K562 (cell line): ENCODE data around the gene AFF3. TPM values are rescaled to one million over a fixed set of nuclear protein-coding genes. Genes with fewer than 3 reads are reported as not detected.

ENCODE experiments used
- ATAC-seq: fragments of 200-7000 bp; cut with Tn5 transposase; 3 replicates; pipeline ENCODE4 v1.9.1; 2020; ENCODE audit warnings: moderate library complexity
- BruUV-seq: library from RNA; stranded (reverse); fragments of 400-500 nt; replicated peaks from 2 replicates; lab custom pipeline; 2021; lab: Mats Ljungman, UMichigan
- CTCF ChIA-PET: fragments of 300-600 bp; formaldehyde crosslinking; extraction: SDS; loops from one replicate; lab custom pipeline; 2021; ENCODE audit warnings: low intra/inter-chr PET ratio; lab: Yijun Ruan, JAX
- POLR2A ChIA-PET: fragments of 300-600, 350-650 bp; sonication (Branson Sonifier 250); formaldehyde crosslinking; extraction: SDS; loops from one replicate; lab custom pipeline; 2021; ENCODE audit warnings: antibody characterized with exemption, inconsistent platforms; lab: Yijun Ruan, JAX
- DNase-seq, 4 experiments: peaks; one replicate each; pipeline versions ENCODE4 v3.0.0 to v3.0.0-alpha.2; 2011 to 2018; ENCODE audit warnings: low spot score in 3 of 4, mixed read lengths in 3 of 4; ENCODE audit errors: extremely low read depth in 1 of 4
- FAIRE-seq: peaks from 2 replicates; lab custom pipeline; 2011; peaks lifted over from hg19 to GRCh38; lab: Jason Lieb, UNC
- H2AFZ ChIP-seq: 2 replicates; pipeline ENCODE4 v1.6.0; 2011; ENCODE audit warnings: low read depth, low read length, control low read depth, inconsistent platforms
- H3K27ac ChIP-seq: fragments of 200-600 bp; 3 replicates; pipeline ENCODE4 v1.8.0; 2011; ENCODE audit warnings: low read depth, mild to moderate bottlenecking, control low read depth, inconsistent platforms, low read length, moderate library complexity, mixed read lengths; ENCODE audit errors: extremely low read depth
- H3K27me3 ChIP-seq, 2 experiments: fragments of 300-600 bp in 1 of 2; 2 replicates in 1 of 2; 3 replicates in 1 of 2; pipeline versions ENCODE4 v1.6.0 to v1.8.0; 2011; ENCODE audit warnings: inconsistent platforms in 2 of 2, low read length in 2 of 2, mild to moderate bottlenecking in 1 of 2, mixed read lengths in 1 of 2, moderate library complexity in 1 of 2; ENCODE audit not compliant: control insufficient read depth in 2 of 2, insufficient read depth in 2 of 2
- H3K36me3 ChIP-seq: fragments of 300-600 bp; 3 replicates; pipeline ENCODE4 v1.8.0; 2011; ENCODE audit warnings: mild to moderate bottlenecking, low read length, inconsistent platforms; ENCODE audit not compliant: control insufficient read depth, insufficient read depth
- H3K4me1 ChIP-seq, 2 experiments: fragments of 200-600 bp in 1 of 2; replicated peaks in 1 of 2; 2 replicates in 1 of 2; 3 replicates in 1 of 2; pipeline versions ENCODE4 v1.5.1 to v1.8.0; 2011; ENCODE audit warnings: inconsistent platforms in 2 of 2, low read length in 2 of 2, mild to moderate bottlenecking in 1 of 2, mixed read lengths in 1 of 2, moderate library complexity in 1 of 2; ENCODE audit not compliant: control insufficient read depth in 2 of 2, insufficient read depth in 2 of 2
- H3K4me2 ChIP-seq: 2 replicates; pipeline ENCODE4 v1.6.1; 2011; ENCODE audit warnings: low read length, control low read depth, inconsistent platforms, mixed read lengths; ENCODE audit not compliant: insufficient read depth
- H3K4me3 ChIP-seq: fragments of 200-600 bp; sonication (generic), shearing (Covaris generic); 2 replicates; pipeline ENCODE4 v1.5.1; 2016; ENCODE audit warnings: control low read depth, inconsistent platforms
- H3K79me2 ChIP-seq: fragments of 200-600 bp; 3 replicates; pipeline ENCODE4 v1.8.0; 2011; ENCODE audit warnings: low read length, inconsistent platforms; ENCODE audit not compliant: control insufficient read depth, insufficient read depth
- H3K9ac ChIP-seq, 2 experiments: 2 replicates each; pipeline versions ENCODE4 v1.6.0 to v1.6.1; 2011; ENCODE audit warnings: low read depth in 2 of 2, low read length in 2 of 2, control low read depth in 1 of 2, inconsistent platforms in 1 of 2, mild to moderate bottlenecking in 1 of 2, mixed read lengths in 1 of 2; ENCODE audit not compliant: insufficient read depth in 1 of 2
- H3K9me1 ChIP-seq: one replicate; pipeline ENCODE4 v1.6.0; 2011; ENCODE audit warnings: inconsistent platforms, mild to moderate bottlenecking, low read length, moderate library complexity; ENCODE audit not compliant: control insufficient read depth, insufficient read depth
- H3K9me3 ChIP-seq: replicated peaks from 2 replicates; pipeline ENCODE4 v1.5.1; 2011; ENCODE audit warnings: low read depth, low read length, inconsistent platforms; ENCODE audit not compliant: control insufficient read depth, insufficient read depth
- H4K20me1 ChIP-seq: replicated peaks from 2 replicates; pipeline ENCODE4 v1.6.1; 2011; ENCODE audit warnings: low read length, inconsistent platforms, mixed read lengths; ENCODE audit not compliant: control insufficient read depth, insufficient read depth
- C11orf30 ChIP-seq: fragments of 450-650 bp; IDR thresholded peaks from 2 replicates; pipeline ENCODE4 v1.6.1; 2016; ENCODE audit warnings: low read depth, mild to moderate bottlenecking
- CBFA2T2 ChIP-seq: fragments of 450-650 bp; conservative IDR thresholded peaks from 2 replicates; pipeline ENCODE4 v1.6.1; 2017; ENCODE audit warnings: mild to moderate bottlenecking
- CEBPB ChIP-seq: fragments of 450-650 bp; IDR thresholded peaks from 2 replicates; pipeline ENCODE4 v1.6.1; 2016; ENCODE audit warnings: missing genetic modification characterization, missing compliant biosample characterization
- DPF2 ChIP-seq: fragments of 450-650 bp; IDR thresholded peaks from 2 replicates; pipeline ENCODE4 v1.6.1; 2016
- HEY1 ChIP-seq: fragments of 250-450 bp; sonication (Bioruptor Pico); IDR thresholded peaks from 2 replicates; pipeline ENCODE4 v1.5.0; 2020; ENCODE audit warnings: mild to moderate bottlenecking, moderate library complexity, borderline replicate concordance
- JUND ChIP-seq, 2 experiments: IDR thresholded peaks; 2 replicates in 1 of 2; 3 replicates in 1 of 2; pipeline ENCODE4 v1.6.1; 2011; ENCODE audit warnings: borderline replicate concordance in 2 of 2, low read depth in 2 of 2, low read length in 2 of 2, improper control_type of control experiment in 1 of 2, missing biosample characterization in 1 of 2, missing genetic modification characterization in 1 of 2, missing genetic modification reagents in 1 of 2
- MEF2D ChIP-seq: conservative IDR thresholded peaks from 2 replicates; pipeline ENCODE4 v1.6.1; 2016; ENCODE audit warnings: low read depth, missing genetic modification characterization, missing compliant biosample characterization
- POLR2AphosphoS5 ChIP-seq: IDR thresholded peaks from 2 replicates; pipeline ENCODE4 v1.6.1; 2011; ENCODE audit warnings: mild to moderate bottlenecking, low read depth, low read length, moderate library complexity; ENCODE audit not compliant: control insufficient read depth, insufficient read depth
- PRMT5 ChIP-seq: sonication (generic); formaldehyde crosslinking; IDR thresholded peaks from 2 replicates; pipeline ENCODE4 v1.5.0; 2020; ENCODE audit warnings: missing genetic modification reagents
- RBFOX2 ChIP-seq: fragments of 200-400 bp; formaldehyde crosslinking; IDR thresholded peaks from 2 replicates; pipeline ENCODE4 v1.6.1; 2017; ENCODE audit warnings: low read depth, mild to moderate bottlenecking, low read length, moderate library complexity
- SP1 ChIP-seq: sonication (generic); formaldehyde crosslinking; IDR thresholded peaks from 2 replicates; pipeline ENCODE4 v1.8.1; 2022; ENCODE audit warnings: mild to moderate bottlenecking, missing genetic modification reagents
- ZNF143 ChIP-seq: sonication (generic); formaldehyde crosslinking; IDR thresholded peaks from 2 replicates; pipeline ENCODE4 v1.9.0; 2022; ENCODE audit warnings: mild to moderate bottlenecking, missing genetic modification reagents
- WGBS: fragments of 100-300 bp; shearing (Covaris generic); methylation state at CpG from one replicate; pipeline ENCODE4 v1.1.6; 2016; ENCODE audit warnings: low coverage, mixed read lengths; ENCODE audit not compliant: insufficient coverage; ENCODE audit errors: missing lambda C conversion rate; 5-methylcytosine and 5-hydroxymethylcytosine counted together
- in situ Hi-C: fragments of 300-500 bp; cut with MboI; formaldehyde crosslinking; loops from 4 replicates; pipeline ENCODE4 v1.15.0; 2018; ENCODE audit warnings: inconsistent platforms, mixed read lengths
- intact Hi-C: fragments of 100-400 bp; cut with micrococcal nuclease; formaldehyde crosslinking; loops from 2 replicates; pipeline ENCODE4 v1.14.2; 2022
- polyA plus RNA-seq, 8 experiments: library from polyadenylated mRNA; depleted of rRNA in 4 of 8; stranded (reverse) in 5 of 8; unstranded in 3 of 8; fragments of >200 nt; fragmentation: Nextera tagmentation in 2 of 8; fragmentation: Illumina TruSeq in 1 of 8; extraction: Ambion mirVana in 2 of 8; extraction: Trizol in 1 of 8; gene quantifications; 2 replicates each; pipeline versions ENCODE4 v1.2.1 to v1.2.3, GENCODE V29; 2011 to 2014; ENCODE audit warnings: inconsistent platforms in 1 of 8, missing spikeins in 1 of 8
- total RNA-seq, 7 experiments: library from RNA; depleted of rRNA in 6 of 7; stranded (reverse); fragments of >200 nt in 6 of 7; fragmentation: Illumina TruSeq in 2 of 7; extraction: Trizol in 2 of 7; gene quantifications; 2 replicates each; pipeline versions ENCODE4 v1.2.1 to v1.2.3, GENCODE V29; 2011 to 2021; ENCODE audit warnings: low replicate concordance in 1 of 7

The AFF3 gene
- total and polyA plus RNA-seq, 9 of the 15 experiments (the other 6 are each of a cell fraction or from before 2014, with no cell fraction given) = 0.02 to 0.11 TPM; not detected in 7

DNA sequence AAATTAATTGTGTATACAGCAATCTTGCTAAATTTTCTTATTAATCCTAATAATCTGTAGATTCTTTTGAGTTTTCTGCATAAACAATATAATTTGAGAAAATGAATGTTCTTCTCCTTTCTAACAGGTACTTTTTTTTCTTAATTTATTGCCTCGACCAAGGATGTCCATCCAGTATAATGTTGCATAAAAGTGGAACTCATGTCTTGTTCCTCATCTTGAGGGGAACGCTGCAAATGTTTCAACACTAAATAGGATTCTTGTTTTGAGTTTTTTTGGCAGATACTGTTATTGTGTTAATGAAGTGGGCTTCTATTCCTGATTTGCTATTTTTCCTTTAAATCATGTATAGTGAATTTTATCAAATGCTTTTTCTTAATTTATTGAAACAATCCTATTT, 408.2 kb downstream of the AFF3 start:
- Histone ChIP-seq H2AFZ (no peak overlapping the region), H3K4me1 (no peaks in the 10 kb centered on the region), H3K4me3 (no peak overlapping the region), H3K79me2 (no peaks in the 10 kb centered on the region), H3K36me3 (no peaks in the 10 kb centered on the region), H4K20me1 (no peaks in the 10 kb centered on the region), H3K27ac (no peak overlapping the region), H3K9me3 (no peaks in the 10 kb centered on the region), H3K4me2 (no peak overlapping the region), H3K9me1 (no peaks in the 10 kb centered on the region), H3K27me3 (no peaks in the 10 kb centered on the region), H3K9ac (no peak overlapping the region)
- CTCF ChIA-PET = no interaction called here
- no TSS peak for BruUV-seq
- FAIRE-seq (no peak), ATAC-seq (no peak), DNase-seq (no peak)
- POLR2A ChIA-PET = no interaction called here
- intact Hi-C loops (no loop called here), in situ Hi-C loops (no loop called here)
- WGBS = 14% methylated on average over 2 of the region's 2 CpGs
- TF ChIP-seq PRMT5 (CRISPR knock-in tag) (no peak), POLR2AphosphoS5 (no peak), HEY1 (CRISPR knock-in tag) (no peak), C11orf30 (no peak), MEF2D (tag) (no peak), CEBPB (no peak), DPF2 (no peak), ZNF143 (CRISPR knock-in tag) (no peak), JUND (IDR thresholded peaks at IDR 0.05; ENCODE audit: borderline replicate concordance, low read depth, low read length) (no peak), JUND (tag; IDR thresholded peaks at IDR 0.05; ENCODE audit: borderline replicate concordance, low read depth, low read length) (no peak), SP1 (CRISPR knock-in tag) (no peak), CBFA2T2 (no peak), RBFOX2 (no peak)
